Tibial artery (tissue), 4 donors: ENCODE data around the gene FZD7.

Experiments used
- DNase-seq, 2 donors: peaks; one replicate each; pipeline ENCODE4 v3.0.0-alpha.2; 2019
- H3K27ac ChIP-seq, 2 donors: fragments of 200-600 bp; sonication (generic) in 1 of 2; 1 replicate in 1 of 2; 2 replicates in 1 of 2; pipeline ENCODE4 v1.5.1; 2018 to 2019; ENCODE audit warnings: mild to moderate bottlenecking in 1 of 2
- H3K27me3 ChIP-seq, 2 donors: fragments of 200-600 bp; sonication (generic) in 1 of 2; one replicate each; pipeline versions ENCODE4 v1.5.1 to v1.6.0; 2016 to 2019
- H3K36me3 ChIP-seq, 3 donors: fragments of 200-600 bp; sonication (generic) in 2 of 3; one replicate each; pipeline ENCODE4 v1.5.1; 2016 to 2019; ENCODE audit warnings: mild to moderate bottlenecking in 2 of 3
- H3K4me1 ChIP-seq, 4 donors: fragments of 200-600 bp; sonication (generic) in 2 of 4; 1 replicate in 3 of 4; 2 replicates in 1 of 4; pipeline ENCODE4 v1.5.1; 2016 to 2019
- H3K4me3 ChIP-seq, 2 donors: fragments of 200-600 bp; sonication (generic) in 1 of 2; 1 replicate in 1 of 2; 2 replicates in 1 of 2; pipeline ENCODE4 v1.5.1; 2018 to 2019; ENCODE audit warnings: mild to moderate bottlenecking in 2 of 2
- H3K9me3 ChIP-seq, 3 donors: fragments of 200-600 bp; sonication (generic) in 1 of 3; one replicate each; pipeline ENCODE4 v1.5.1; 2016 to 2019
- CTCF ChIP-seq, 2 experiments: fragments of 200-600 bp in 1 of 2; fragments of 450-650 bp in 1 of 2; IDR thresholded peaks; one replicate each; pipeline ENCODE4 v1.5.1; 2017 to 2019; ENCODE audit warnings: antibody characterized with exemption in 2 of 2, mild to moderate bottlenecking in 1 of 2, moderate library complexity in 1 of 2
- intact Hi-C: fragments of 100-400 bp; cut with DNase I; formaldehyde crosslinking; loops from one replicate; pipeline ENCODE4 v1.15.0; 2023; ENCODE audit warnings: low total_unique reads

Gene FZD7

GRCh38 chr2:202024871-202025270, 8.8 kb upstream of the FZD7 start:
- Histone ChIP-seq H3K9me3 (no peaks in the 10 kb centered on the region), H3K27ac (no peak overlapping the region), H3K36me3 (no peaks in the 10 kb centered on the region), H3K27me3 (no peaks in the 10 kb centered on the region), H3K4me1 (no peaks in the 10 kb centered on the region), H3K4me3 (no peak overlapping the region)
- no peak for TF ChIP-seq CTCF (IDR thresholded peaks at IDR 0.05)
- DNase-seq, result no peak
- intact Hi-C loops, result no loop called here

GRCh38 chr2:202025816-202026215, 7.8 kb upstream of the FZD7 start:
- Histone ChIP-seq H3K36me3 (no peaks in the 10 kb centered on the region), H3K4me1 (no peaks in the 10 kb centered on the region), H3K27ac (no peak overlapping the region), H3K27me3 (no peaks in the 10 kb centered on the region), H3K4me3 (no peak overlapping the region), H3K9me3 (no peaks in the 10 kb centered on the region)
- no peak for DNase-seq
- intact Hi-C loops, result no loop called here
- TF ChIP-seq CTCF (IDR thresholded peaks at IDR 0.05), result no peak

- DNase-seq, result no peak
- no peaks in the 10 kb centered on the region for H3K9me3 ChIP-seq
- H3K36me3 ChIP-seq, result no peaks in the 10 kb centered on the region
- H3K27me3 ChIP-seq, result no peaks in the 10 kb centered on the region
- intact Hi-C loops, result no loop called here
- no peak for TF ChIP-seq CTCF (IDR thresholded peaks at IDR 0.05)
- no peaks in the 10 kb centered on the region for H3K4me1 ChIP-seq
- H3K27ac ChIP-seq, result no peak overlapping the region
- H3K4me3 ChIP-seq, result no peak overlapping the region
Measured at GRCh38 chr2:202026507-202026906, 7.1 kb upstream of the FZD7 start.

GRCh38 chr2:202030691-202031090, 3.0 kb upstream of the FZD7 start:
- Histone ChIP-seq H3K4me1 (peaks cover 0 to 19% (median 11%) of the 10 kb centered on the region in 4 donors), H3K27ac (no peak overlapping the region), H3K27me3 (no peaks in the 10 kb centered on the region), H3K4me3 (no peak overlapping the region), H3K9me3 (no peaks in the 10 kb centered on the region), H3K36me3 (no peaks in the 10 kb centered on the region)
- DNase-seq, result no peak
- no peak for TF ChIP-seq CTCF (IDR thresholded peaks at IDR 0.05)
- intact Hi-C loops, result loop anchor here (5.0 kb wide), 1 partner anchor 347 kb away; the partner anchor contains the start of gene BMPR2

- Histone ChIP-seq H3K9me3 (no peaks in the 10 kb centered on the region), H3K27me3 (no peaks in the 10 kb centered on the region), H3K4me3 (peak overlapping the region in 1 of 2 donors; percentile 81), H3K4me1 (peaks cover 0 to 27% (median 17%) of the 10 kb centered on the region in 4 donors), H3K36me3 (no peaks in the 10 kb centered on the region), H3K27ac (peak overlapping the region in 1 of 2 donors; percentile 99)
- intact Hi-C loops, result loop anchor here (5.0 kb wide), 1 partner anchor 346 kb away; the partner anchor contains the start of gene BMPR2
- no peak for DNase-seq
- TF ChIP-seq CTCF (IDR thresholded peaks at IDR 0.05), result no peak
Measured at GRCh38 chr2:202031246-202031951, 2.3 kb upstream of the FZD7 start.
